HepG2 (cell line): ENCODE measurements around the gene PARVB.

ENCODE experiments used
- CREM ChIP-seq, 2 experiments: sonication (generic) in 1 of 2; formaldehyde crosslinking in 1 of 2; IDR thresholded peaks; 2 replicates each; pipeline versions ENCODE4 v1.4.0 to v1.6.1; 2016 to 2020; ENCODE audit warnings: antibody characterized with exemption in 1 of 2, mild to moderate bottlenecking in 1 of 2, missing genetic modification reagents in 1 of 2
- FOSL2 ChIP-seq: sonication (generic); formaldehyde crosslinking; IDR thresholded peaks from 2 replicates; pipeline ENCODE4 v1.4.0; 2020; ENCODE audit warnings: missing genetic modification reagents
- FOXK2 ChIP-seq: fragments of 450-650 bp; IDR thresholded peaks from 2 replicates; pipeline ENCODE4 v1.6.1; 2016
- FOXP1 ChIP-seq, 2 experiments: fragments of 450-650 bp in 1 of 2; IDR thresholded peaks; 2 replicates each; pipeline ENCODE4 v1.6.1; 2017 to 2018; ENCODE audit warnings: antibody characterized with exemption in 1 of 2
- KAT7 ChIP-seq: IDR thresholded peaks from 2 replicates; pipeline ENCODE4 v1.6.1; 2018; ENCODE audit warnings: borderline replicate concordance, missing compliant biosample characterization
- KDM5A ChIP-seq: fragments of 200-600 bp; sonication (generic); IDR thresholded peaks from 2 replicates; pipeline ENCODE4 v1.7.0; 2018; ENCODE audit warnings: antibody characterized with exemption, mild to moderate bottlenecking, low read length, borderline replicate concordance
- MAZ ChIP-seq, 2 experiments: sonication (generic) in 1 of 2; formaldehyde crosslinking in 1 of 2; IDR thresholded peaks; 2 replicates each; pipeline versions ENCODE4 v1.5.0 to v1.6.1; 2012 to 2020; ENCODE audit warnings: low read depth in 2 of 2, mild to moderate bottlenecking in 2 of 2, borderline replicate concordance in 1 of 2, improper control_type of control experiment in 1 of 2, low read length in 1 of 2, missing genetic modification reagents in 1 of 2, moderate library complexity in 1 of 2
- NFYC ChIP-seq: IDR thresholded peaks from 2 replicates; pipeline ENCODE4 v1.6.1; 2016; ENCODE audit warnings: missing genetic modification reagents, missing compliant biosample characterization
- POLR2A ChIP-seq, 2 experiments: IDR thresholded peaks; 2 replicates each; pipeline ENCODE4 v1.6.1; 2011; ENCODE audit warnings: low read depth in 2 of 2, low read length in 2 of 2, mild to moderate bottlenecking in 1 of 2, moderate library complexity in 1 of 2; ENCODE audit not compliant: insufficient read depth in 1 of 2
- SMAD3 ChIP-seq: sonication (generic); formaldehyde crosslinking; IDR thresholded peaks from 2 replicates; pipeline ENCODE4 v1.4.0; 2020; ENCODE audit warnings: missing genetic modification reagents
- ZNF367 ChIP-seq: sonication (generic); formaldehyde crosslinking; IDR thresholded peaks from 2 replicates; pipeline ENCODE4 v1.4.0; 2020; ENCODE audit warnings: missing genetic modification reagents, borderline replicate concordance
- ZNF816 ChIP-seq: sonication (generic); formaldehyde crosslinking; IDR thresholded peaks from 2 replicates; pipeline ENCODE4 v1.8.0; 2022; ENCODE audit warnings: missing genetic modification reagents, mild to moderate bottlenecking, borderline replicate concordance
- TF ChIP-seq, protein P1 (sequence below), 2 experiments: sonication (generic) in 1 of 2; formaldehyde crosslinking in 1 of 2; IDR thresholded peaks; 2 replicates each; pipeline versions ENCODE4 v1.5.1 to v1.6.1; 2011 to 2020; ENCODE audit warnings: borderline replicate concordance in 1 of 2, low read depth in 1 of 2, low read length in 1 of 2, mild to moderate bottlenecking in 1 of 2, missing genetic modification reagents in 1 of 2, moderate library complexity in 1 of 2
- TF ChIP-seq, protein P2 (sequence below): sonication (generic); formaldehyde crosslinking; IDR thresholded peaks from 2 replicates; pipeline ENCODE4 v1.4.0; 2020; ENCODE audit warnings: missing genetic modification reagents

DNA sequence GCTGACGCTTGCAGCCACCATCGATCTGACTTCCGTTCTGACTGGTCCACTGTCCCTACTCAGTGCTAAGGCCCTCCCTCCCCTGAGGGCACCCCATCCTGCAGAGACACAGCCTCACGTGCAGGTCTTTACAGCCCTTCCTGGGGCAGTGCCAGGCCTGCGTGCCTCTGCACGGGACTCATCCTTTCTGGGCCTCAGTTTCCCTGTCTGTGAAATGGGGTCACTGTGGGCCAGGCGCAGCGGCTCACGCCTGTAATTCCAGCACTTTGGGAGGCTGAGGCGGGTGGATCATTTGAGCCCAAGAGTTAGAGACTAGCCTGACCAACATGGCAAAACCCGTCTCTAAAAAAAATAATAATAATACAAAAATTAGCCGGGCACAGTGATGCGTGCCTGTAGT, 138.9 kb downstream of the PARVB start:
- no peak for TF ChIP-seq SMAD3 (CRISPR knock-in tag)
- no peak for TF ChIP-seq FOSL2 (CRISPR knock-in tag)
- TF ChIP-seq, protein P1, sequence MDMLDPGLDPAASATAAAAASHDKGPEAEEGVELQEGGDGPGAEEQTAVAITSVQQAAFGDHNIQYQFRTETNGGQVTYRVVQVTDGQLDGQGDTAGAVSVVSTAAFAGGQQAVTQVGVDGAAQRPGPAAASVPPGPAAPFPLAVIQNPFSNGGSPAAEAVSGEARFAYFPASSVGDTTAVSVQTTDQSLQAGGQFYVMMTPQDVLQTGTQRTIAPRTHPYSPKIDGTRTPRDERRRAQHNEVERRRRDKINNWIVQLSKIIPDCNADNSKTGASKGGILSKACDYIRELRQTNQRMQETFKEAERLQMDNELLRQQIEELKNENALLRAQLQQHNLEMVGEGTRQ (IDR thresholded peaks at IDR 0.05; ENCODE audit: low read depth, low read length) = no peak
- TF ChIP-seq, protein P1 (CRISPR knock-in tag; IDR thresholded peaks at IDR 0.05; ENCODE audit: borderline replicate concordance) = no peak
- TF ChIP-seq, protein P2, sequence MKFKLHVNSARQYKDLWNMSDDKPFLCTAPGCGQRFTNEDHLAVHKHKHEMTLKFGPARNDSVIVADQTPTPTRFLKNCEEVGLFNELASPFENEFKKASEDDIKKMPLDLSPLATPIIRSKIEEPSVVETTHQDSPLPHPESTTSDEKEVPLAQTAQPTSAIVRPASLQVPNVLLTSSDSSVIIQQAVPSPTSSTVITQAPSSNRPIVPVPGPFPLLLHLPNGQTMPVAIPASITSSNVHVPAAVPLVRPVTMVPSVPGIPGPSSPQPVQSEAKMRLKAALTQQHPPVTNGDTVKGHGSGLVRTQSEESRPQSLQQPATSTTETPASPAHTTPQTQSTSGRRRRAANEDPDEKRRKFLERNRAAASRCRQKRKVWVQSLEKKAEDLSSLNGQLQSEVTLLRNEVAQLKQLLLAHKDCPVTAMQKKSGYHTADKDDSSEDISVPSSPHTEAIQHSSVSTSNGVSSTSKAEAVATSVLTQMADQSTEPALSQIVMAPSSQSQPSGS (CRISPR knock-in tag) = no peak
- no peak for TF ChIP-seq ZNF367
- no peak for TF ChIP-seq KAT7 (CRISPR knock-in tag)
- no peak for TF ChIP-seq FOXP1 (IDR thresholded peaks at IDR 0.05)
- TF ChIP-seq FOXP1 (CRISPR knock-in tag; IDR thresholded peaks at IDR 0.05) = no peak
- no peak for TF ChIP-seq CREM (IDR thresholded peaks at IDR 0.05)
- no peak for TF ChIP-seq CREM (CRISPR knock-in tag; IDR thresholded peaks at IDR 0.05)
- TF ChIP-seq KDM5A = no peak
- no peak for TF ChIP-seq MAZ (IDR thresholded peaks at IDR 0.05; ENCODE audit: borderline replicate concordance, low read depth, low read length)
- TF ChIP-seq MAZ (CRISPR knock-in tag; IDR thresholded peaks at IDR 0.05; ENCODE audit: low read depth) = no peak
- TF ChIP-seq POLR2A (IDR thresholded peaks at IDR 0.05; ENCODE audit: insufficient read depth in 1 of 2, low read depth in 2 of 2, low read length in 2 of 2) = no peak
- TF ChIP-seq ZNF816 (CRISPR knock-in tag) = no peak
- TF ChIP-seq FOXK2 = no peak
- no peak for TF ChIP-seq NFYC
